NOMO-1 treated with dmso at 0.1 percent for 144 hours (cell line): ENCODE results near the gene SNTG2.

Experiments used
- DNase-seq: peaks from one replicate; lab custom pipeline; 2025; ENCODE audit not compliant: unreplicated experiment; lab: John Stamatoyannopoulos, UW

Gene SNTG2

GRCh38 chr2:1308678-1309077, 358.0 kb downstream of the SNTG2 start:
- no peak for DNase-seq

- DNase-seq, result no peak
Observed at GRCh38 chr2:1309507-1309906, 358.9 kb downstream of the SNTG2 start.

DNA sequence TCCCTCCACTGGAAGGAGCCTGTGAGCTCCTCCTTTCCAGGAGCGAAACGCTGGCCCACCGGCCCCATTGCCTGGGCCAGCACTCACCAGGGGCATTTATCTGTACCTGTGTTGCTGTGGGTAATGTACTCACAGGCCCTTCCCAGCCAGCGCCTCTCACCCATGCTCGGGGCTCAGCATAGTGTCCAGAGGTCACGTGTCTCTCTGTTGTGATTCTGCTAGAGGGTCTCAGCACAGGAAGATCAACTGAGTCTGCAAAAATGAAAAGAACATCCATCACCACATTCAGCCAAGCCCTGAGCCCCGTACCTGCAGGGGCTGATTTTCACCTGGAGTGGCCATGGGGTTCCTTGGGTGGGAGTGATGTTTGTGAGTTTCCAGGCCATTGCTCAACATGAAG, 359.6 kb downstream of the SNTG2 start:
- no peak for DNase-seq

GRCh38 chr2:1310866-1311265, 360.2 kb downstream of the SNTG2 start:
- DNase-seq, result no peak

DNA sequence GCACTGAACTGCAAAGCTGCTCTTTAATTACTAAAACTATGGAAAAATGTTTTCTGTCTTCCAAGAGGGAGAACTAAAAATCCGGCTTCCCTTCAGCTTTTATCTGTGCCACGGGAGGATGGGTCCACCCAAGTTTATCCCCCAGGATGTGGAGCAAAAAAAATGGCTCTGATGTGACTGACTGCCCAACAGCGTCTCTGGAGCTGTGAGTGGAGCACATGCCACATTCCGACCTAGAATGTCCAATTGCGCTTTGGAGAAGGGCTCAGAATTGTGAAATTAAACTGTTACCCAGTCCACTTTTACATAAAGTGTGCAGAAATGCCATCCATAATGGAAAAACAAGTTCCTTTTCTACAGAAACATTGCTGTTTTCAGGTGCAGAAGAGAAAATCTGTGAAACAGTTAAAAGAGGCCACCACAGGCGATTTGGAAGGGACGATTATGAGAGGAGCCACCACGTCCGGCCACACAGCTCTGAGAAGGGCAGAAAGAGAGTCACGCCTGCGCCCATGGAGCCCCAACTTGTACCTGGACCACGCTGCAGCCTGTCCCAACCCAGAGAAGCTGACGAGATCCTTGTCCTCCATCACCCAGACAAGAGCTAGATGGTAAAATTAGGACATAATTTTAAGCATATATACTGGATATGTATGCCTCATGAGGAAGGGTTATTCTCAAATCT, 362.7 kb downstream of the SNTG2 start:
- no peak for DNase-seq

GRCh38 chr2:1314254-1314653, 363.6 kb downstream of the SNTG2 start:
- no peak for DNase-seq

GRCh38 chr2:1318366-1319009, 367.8 kb downstream of the SNTG2 start:
- DNase-seq, result no peak

DNA sequence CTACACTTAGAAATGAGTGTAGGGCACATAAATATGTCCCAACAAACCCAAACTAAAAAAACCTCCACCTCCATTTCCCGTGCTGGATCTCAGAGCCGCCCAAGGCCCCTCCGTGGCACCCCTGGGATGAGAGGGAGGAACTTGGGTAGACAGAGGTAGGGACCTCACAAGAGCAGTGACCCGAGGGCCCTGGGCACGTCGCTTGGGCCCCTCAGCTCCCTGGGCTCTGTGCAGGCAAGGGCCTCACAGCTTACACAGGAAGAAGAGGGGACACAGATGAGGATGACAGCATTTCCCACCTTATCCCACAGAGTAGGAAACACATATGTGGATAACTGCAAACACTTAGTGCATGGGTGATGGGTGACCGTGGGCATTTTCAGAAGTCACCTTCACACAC, 368.7 kb downstream of the SNTG2 start:
- DNase-seq, result no peak

DNA sequence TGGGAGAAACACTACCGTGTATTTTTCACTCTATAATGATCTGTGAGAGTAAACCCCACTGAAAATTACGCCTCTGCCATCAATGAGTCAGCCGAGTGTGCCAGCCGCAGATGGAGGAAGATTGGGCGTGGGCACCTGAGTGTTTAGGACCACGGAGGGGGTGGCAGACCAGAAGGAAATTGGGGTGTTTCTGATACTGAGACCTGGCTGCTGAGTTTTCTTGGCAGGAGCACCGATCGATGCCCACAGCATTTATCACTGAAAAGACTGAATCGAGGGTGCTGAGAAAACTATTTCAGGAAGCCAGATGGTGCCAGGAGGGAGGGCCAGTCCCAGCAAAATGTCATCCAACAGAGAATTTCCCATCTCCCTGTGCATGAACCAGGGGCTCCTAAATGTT, 370.7 kb downstream of the SNTG2 start:
- no peak for DNase-seq

DNA sequence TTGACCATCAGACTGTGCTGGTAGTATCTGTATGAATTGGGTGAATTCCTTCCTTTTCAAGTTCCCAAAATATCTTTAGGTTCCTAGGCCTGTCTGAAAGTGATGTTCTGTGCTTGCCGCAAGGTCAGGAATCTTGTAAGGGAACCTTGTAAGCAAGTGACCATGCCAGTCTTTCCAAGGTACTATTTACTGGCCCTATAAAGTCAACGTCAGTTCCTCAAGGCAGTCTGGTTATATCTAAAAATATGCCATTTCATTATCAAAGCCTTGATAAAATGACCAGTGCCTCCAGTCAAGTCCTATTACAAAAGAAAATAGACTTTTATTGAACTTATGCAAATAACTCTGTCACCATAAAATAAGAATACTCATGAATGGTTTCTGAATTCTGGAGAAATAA, 374.2 kb downstream of the SNTG2 start:
- no peak for DNase-seq

GRCh38 chr2:1328684-1329083, 378.0 kb downstream of the SNTG2 start:
- DNase-seq, result no peak

GRCh38 chr2:1339388-1340140, 388.9 kb downstream of the SNTG2 start:
- DNase-seq, result no peak

GRCh38 chr2:1340141-1340512, 389.5 kb downstream of the SNTG2 start:
- DNase-seq, result no peak

DNA sequence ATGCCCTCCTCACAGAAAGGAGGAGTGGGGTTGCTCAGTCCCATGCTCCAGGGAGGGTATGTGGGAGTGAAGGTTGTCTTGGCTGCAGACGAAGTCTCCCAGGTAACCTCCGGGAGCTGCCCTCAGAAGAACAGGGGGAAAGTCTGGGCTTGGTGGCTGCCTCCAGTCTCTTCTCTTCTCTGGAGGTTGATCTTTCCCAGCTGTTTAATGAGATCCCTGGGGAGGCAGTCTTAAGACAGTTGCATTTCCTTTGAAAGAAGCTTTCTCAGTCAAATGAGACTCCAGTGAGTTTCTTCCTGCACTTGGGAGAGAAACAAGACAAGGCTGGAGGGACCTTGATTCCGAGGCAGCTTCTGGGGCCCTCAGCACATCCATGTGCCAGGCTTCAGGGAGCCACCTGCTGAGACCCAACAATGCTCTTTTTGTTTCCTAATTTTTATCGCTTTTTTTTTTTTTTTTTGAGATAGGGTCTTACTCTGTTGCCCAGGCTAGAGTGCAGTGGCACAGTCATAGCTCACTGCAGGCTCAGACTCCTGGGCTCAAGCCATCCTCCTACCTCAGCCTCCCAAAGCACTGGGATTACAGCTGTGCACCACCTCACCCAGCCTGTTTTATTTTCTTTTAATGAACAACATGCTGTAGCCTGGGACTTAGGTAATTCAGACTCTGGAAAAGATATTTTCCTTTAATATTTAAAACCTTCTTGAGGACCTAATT, 390.9 kb downstream of the SNTG2 start:
- no peak for DNase-seq

GRCh38 chr2:1348789-1349188, 398.1 kb downstream of the SNTG2 start:
- DNase-seq, result no peak

DNA sequence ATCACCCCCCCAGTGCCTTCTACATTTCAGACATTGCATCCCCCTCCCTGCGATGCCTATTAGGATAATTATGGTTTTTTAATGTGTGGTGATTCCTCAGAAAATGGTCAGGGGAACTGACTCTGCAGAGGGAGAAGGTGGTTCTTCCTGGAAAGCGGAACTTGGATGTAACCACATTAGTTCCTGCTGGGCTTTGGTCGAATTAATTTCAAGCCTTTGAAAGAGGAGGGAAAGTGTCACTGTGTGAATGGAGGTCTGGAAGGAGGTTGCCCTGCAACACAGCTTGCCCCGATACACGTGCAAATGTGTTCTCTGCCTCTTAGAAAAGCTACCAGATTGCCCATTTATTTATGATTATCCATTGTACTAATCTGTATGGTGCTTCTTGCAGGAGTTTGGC, 399.5 kb downstream of the SNTG2 start:
- no peak for DNase-seq

- no peak for DNase-seq
Observed at GRCh38 chr2:1353124-1353523, 402.5 kb downstream of the SNTG2 start.

DNA sequence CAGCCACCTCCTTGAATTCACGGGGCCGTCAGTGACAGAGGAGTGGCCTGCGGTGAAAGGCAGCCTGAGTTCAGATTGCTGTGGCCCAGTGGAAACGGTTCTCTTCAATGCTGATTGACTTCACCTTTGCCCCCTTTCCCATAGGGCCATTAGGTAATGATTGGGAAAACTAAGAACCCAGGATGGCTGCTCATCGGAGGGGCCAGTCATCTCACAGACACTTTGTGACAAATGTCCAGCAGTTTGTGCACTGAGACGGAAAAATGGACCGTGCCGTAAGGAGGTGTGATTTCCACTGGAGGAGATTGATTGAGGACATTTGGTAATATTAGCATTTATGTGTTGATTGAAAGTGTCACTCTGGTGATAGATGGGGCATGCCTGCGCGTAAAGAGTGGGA, 402.9 kb downstream of the SNTG2 start:
- DNase-seq, result no peak

DNA sequence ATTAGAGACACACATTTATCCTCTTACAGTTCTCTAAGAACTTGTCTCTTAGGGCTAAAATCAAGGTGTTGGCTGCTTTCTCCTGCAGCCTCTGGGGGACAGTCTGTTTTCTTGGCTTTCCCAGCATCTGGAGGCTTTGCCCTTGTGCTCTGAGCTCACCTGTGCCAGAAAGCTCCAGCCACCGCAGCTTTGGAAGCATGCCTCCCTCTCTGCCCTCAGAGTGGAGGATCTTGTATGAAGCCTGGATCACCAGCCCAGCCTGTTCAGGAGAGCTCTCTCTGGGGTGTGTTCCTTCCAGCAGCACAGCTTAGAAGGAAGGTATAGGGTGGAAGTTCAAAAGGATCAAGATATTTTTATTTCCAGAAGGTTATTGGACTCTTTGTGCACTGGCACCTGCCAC, 409.5 kb downstream of the SNTG2 start:
- no peak for DNase-seq

DNA sequence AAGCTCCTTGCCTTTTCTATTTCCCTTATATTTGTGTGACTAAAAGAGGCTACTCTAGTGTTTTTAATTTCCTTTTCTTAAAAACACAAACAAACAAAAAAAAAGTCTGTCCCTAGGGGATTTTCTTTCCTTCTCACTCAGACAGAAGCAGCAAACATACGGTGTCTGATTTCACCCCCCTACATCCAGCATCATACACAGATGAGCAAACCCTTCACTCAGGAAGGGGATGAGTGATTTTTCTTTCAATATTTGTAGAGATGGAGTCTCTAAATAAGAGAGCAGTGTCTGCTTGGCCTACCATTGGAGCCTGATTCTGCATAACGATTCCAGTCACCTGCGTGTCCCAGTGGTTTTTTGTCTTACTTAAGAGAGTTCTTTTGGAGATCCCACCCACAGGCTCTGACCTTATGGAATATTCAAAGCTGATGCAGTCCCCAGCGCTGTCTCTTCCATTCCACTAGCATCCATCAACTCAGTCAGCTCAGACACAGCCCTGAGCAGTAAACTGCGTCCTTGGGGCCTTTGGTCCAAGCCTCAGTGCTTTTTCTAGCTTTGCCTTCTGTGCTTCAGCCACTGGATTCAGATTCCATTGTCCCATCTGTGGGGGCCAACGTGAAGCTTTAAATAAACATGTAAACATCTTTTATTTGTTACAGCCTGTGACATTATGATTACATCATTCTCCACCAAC, 410.1 kb downstream of the SNTG2 start:
- no peak for DNase-seq

- DNase-seq, result no peak
Observed at GRCh38 chr2:1363367-1363766, 412.7 kb downstream of the SNTG2 start.
